Osteocyte (in vitro differentiated cells): ENCODE data around the gene HMGN4. TPM values are rescaled to one million over a fixed set of nuclear protein-coding genes. Genes with fewer than 3 reads are reported as not detected.
A peak's percentile ranks its signal among the peaks of the same experiment; 100 is the strongest.

Experiments
- DNase-seq: peaks from one replicate; pipeline ENCODE4 v3.0.0; 2021; ENCODE audit warnings: mixed read lengths; ENCODE audit not compliant: unreplicated experiment; ENCODE audit errors: extremely low spot score
- H3K27ac Mint-ChIP-seq: one replicate; pipeline ENCODE4 v1.8.0; 2021; ENCODE audit warnings: mild to moderate bottlenecking, mixed read lengths; ENCODE audit not compliant: unreplicated experiment
- H3K27me3 Mint-ChIP-seq: one replicate; pipeline ENCODE4 v1.8.0; 2021; ENCODE audit warnings: mixed read lengths; ENCODE audit not compliant: unreplicated experiment
- H3K36me3 Mint-ChIP-seq: one replicate; pipeline ENCODE4 v1.8.0; 2021; ENCODE audit warnings: mixed read lengths; ENCODE audit not compliant: unreplicated experiment
- H3K4me1 Mint-ChIP-seq: one replicate; pipeline ENCODE4 v1.8.0; 2021; ENCODE audit warnings: mixed read lengths; ENCODE audit not compliant: unreplicated experiment
- H3K4me3 Mint-ChIP-seq: one replicate; pipeline ENCODE4 v1.8.0; 2021; ENCODE audit warnings: mild to moderate bottlenecking, moderate library complexity, mixed read lengths; ENCODE audit not compliant: unreplicated experiment
- H3K9me3 Mint-ChIP-seq: one replicate; pipeline ENCODE4 v1.8.0; 2021; ENCODE audit warnings: mixed read lengths; ENCODE audit not compliant: unreplicated experiment
- CTCF ChIP-seq: fragments of 200-600 bp; sonication (generic); IDR thresholded peaks from 2 replicates; pipeline ENCODE4 v1.5.0; 2021; ENCODE audit warnings: antibody characterized with exemption, mild to moderate bottlenecking, moderate library complexity
- total RNA-seq: library from RNA; stranded (reverse); gene quantifications from 2 replicates; pipeline ENCODE4 v1.2.1, GENCODE V29; 2021

The HMGN4 gene
- total RNA-seq, 1 donor from 2014 or later = 45.0 TPM

GRCh38 chr6:26571592-26572296, 33.6 kb downstream of the HMGN4 start:
- no peak for TF ChIP-seq CTCF
- peaks cover 13% of the 10 kb centered on the region for H3K27me3 Mint-ChIP-seq
- peaks cover 21% of the 10 kb centered on the region for H3K4me1 Mint-ChIP-seq
- no peaks in the 10 kb centered on the region for H3K36me3 Mint-ChIP-seq
- peak overlapping the region; percentile 91 for H3K4me3 Mint-ChIP-seq
- DNase-seq = no peak
- no peaks in the 10 kb centered on the region for H3K9me3 Mint-ChIP-seq
- H3K27ac Mint-ChIP-seq = peak overlapping the region; percentile 98

DNA sequence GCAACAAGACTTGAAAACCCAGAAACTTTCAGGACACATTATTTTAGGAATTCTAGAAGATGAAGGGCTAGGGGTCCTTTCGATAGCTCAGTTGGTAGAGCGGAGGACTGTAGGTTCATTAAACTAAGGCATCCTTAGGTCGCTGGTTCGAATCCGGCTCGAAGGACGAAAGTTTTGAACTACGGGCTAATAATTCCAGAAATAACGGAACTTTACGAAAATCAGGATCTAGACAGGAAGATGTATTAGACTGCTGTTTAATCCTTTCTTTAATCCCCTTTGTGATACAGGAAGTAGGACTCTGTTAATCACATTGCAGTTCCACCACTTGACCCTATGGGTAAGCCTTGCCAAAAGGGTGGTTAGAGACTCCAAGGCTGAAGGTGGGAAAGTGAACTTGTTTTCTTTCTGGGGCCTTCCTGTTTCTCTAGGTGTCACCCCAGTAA, 37.4 kb downstream of the HMGN4 start:
- no peak overlapping the region for H3K27ac Mint-ChIP-seq
- no peak for TF ChIP-seq CTCF
- no peak for DNase-seq
- peaks cover 20% of the 10 kb centered on the region for H3K4me1 Mint-ChIP-seq
- peaks cover 9% of the 10 kb centered on the region for H3K9me3 Mint-ChIP-seq
- H3K27me3 Mint-ChIP-seq = peaks cover 36% of the 10 kb centered on the region
- no peak overlapping the region for H3K4me3 Mint-ChIP-seq
- peaks cover 6% of the 10 kb centered on the region for H3K36me3 Mint-ChIP-seq

- Mint-ChIP-seq H3K9me3 (peaks cover 9% of the 10 kb centered on the region), H3K36me3 (peaks cover 6% of the 10 kb centered on the region), H3K4me1 (peaks cover 20% of the 10 kb centered on the region), H3K4me3 (peak overlapping the region; percentile 28), H3K27ac (no peak overlapping the region), H3K27me3 (peaks cover 42% of the 10 kb centered on the region)
- no peak for TF ChIP-seq CTCF
- no peak for DNase-seq
Observed at GRCh38 chr6:26576407-26576843, 38.3 kb downstream of the HMGN4 start.

DNA sequence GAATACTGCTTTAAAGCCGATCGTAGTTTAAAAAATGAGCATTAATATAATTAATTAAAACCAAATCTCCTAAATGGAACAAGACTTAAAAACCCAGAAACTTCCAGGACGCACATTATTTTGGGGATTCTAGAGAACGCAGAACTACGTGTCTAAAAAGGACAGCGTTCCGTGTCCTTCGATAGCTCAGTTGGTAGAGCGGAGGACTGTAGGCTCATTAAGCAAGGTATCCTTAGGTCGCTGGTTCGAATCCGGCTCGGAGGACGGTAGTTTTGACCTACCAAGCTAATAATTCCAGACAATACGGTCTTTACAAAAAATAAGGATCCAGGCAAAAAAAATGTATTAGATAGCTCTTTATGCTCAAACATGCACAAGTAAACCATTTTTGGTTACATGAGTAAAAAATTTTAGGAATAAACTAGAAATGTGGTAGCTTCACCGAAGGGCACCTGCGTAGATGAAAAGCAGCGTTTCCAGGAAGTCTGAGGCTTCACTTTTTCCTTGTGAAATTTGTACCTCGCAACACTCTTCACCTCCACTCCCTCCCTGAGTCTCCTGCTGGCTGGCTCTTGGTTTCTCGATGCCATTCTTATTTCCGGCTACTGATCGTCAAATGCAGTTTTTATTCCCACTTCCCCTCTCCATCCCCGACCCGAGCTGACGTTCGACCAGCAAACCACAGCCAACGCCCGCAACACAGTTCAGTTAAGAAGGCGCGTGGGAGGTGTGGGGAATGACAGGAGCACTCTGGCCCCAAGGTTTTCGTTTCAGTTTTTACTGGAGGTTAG, 39.0 kb downstream of the HMGN4 start:
- no peak overlapping the region for H3K27ac Mint-ChIP-seq
- no peak for DNase-seq

More for the DNA sequence above, 39.0 kb downstream of the HMGN4 start:
- Mint-ChIP-seq H3K27me3 (peaks cover 48% of the 10 kb centered on the region), H3K4me3 (peak overlapping the region; percentile 76), H3K9me3 (peaks cover 9% of the 10 kb centered on the region), H3K36me3 (peaks cover 6% of the 10 kb centered on the region), H3K4me1 (peaks cover 17% of the 10 kb centered on the region)
- no peak for TF ChIP-seq CTCF
